Lung (tissue), 12 donors: ENCODE results near the gene ALDH1A3. TPM values are rescaled to one million over a fixed set of nuclear protein-coding genes. Genes with fewer than 3 reads are reported as not detected.
A peak's percentile ranks its signal among the peaks of the same experiment; 100 is the strongest.

Experiments
- ATAC-seq: fragments of 200-7000 bp; cut with Tn5 transposase; one replicate; pipeline ENCODE4 v1.9.1; 2020; ENCODE audit warnings: moderate number of reproducible peaks; ENCODE audit not compliant: insufficient read depth, low FRiP score
- DNase-seq, 3 donors: peaks; one replicate each; pipeline ENCODE4 v3.0.0-alpha.2; 2013 to 2017
- H3K27ac ChIP-seq, 2 donors: one replicate each; pipeline ENCODE4 v1.5.1; 2013; ENCODE audit warnings: mild to moderate bottlenecking in 2 of 2, moderate library complexity in 2 of 2, control low read depth in 1 of 2, inconsistent platforms in 1 of 2, low read depth in 1 of 2, low read length in 1 of 2
- H3K27me3 ChIP-seq, 3 donors: one replicate each; pipeline ENCODE4 v1.5.1; 2013; ENCODE audit warnings: low read length in 2 of 3; ENCODE audit not compliant: control insufficient read depth in 3 of 3, insufficient read depth in 3 of 3
- H3K36me3 ChIP-seq, 4 donors: one replicate each; pipeline ENCODE4 v1.5.1; 2013; ENCODE audit warnings: low read length in 4 of 4, mild to moderate bottlenecking in 1 of 4, moderate library complexity in 1 of 4; ENCODE audit not compliant: control insufficient read depth in 4 of 4, insufficient read depth in 4 of 4
- H3K4me1 ChIP-seq, 5 donors: one replicate each; pipeline ENCODE4 v1.5.1; 2013; ENCODE audit warnings: low read length in 5 of 5, mild to moderate bottlenecking in 2 of 5, moderate library complexity in 1 of 5; ENCODE audit not compliant: control insufficient read depth in 5 of 5, insufficient read depth in 5 of 5
- H3K4me3 ChIP-seq: one replicate; pipeline ENCODE4 v1.5.1; 2013; ENCODE audit warnings: mild to moderate bottlenecking, control low read depth, moderate library complexity
- H3K9ac ChIP-seq, 2 donors: one replicate each; pipeline ENCODE4 v1.5.1; 2013; ENCODE audit warnings: low read length in 2 of 2, control low read depth in 1 of 2; ENCODE audit not compliant: insufficient read depth in 1 of 2
- H3K9me3 ChIP-seq, 4 donors: one replicate each; pipeline ENCODE4 v1.5.1; 2013; ENCODE audit warnings: low read length in 3 of 4, mild to moderate bottlenecking in 1 of 4, moderate library complexity in 1 of 4; ENCODE audit not compliant: control insufficient read depth in 4 of 4, insufficient read depth in 3 of 4
- WGBS, 2 donors: extraction: QIAGEN DNeasy Blood & Tissue Kit; methylation state at CpG; one replicate each; pipeline ENCODE4 v1.1.7; 2013; 5-methylcytosine and 5-hydroxymethylcytosine counted together
- polyA plus RNA-seq, 2 donors: library from polyadenylated mRNA; stranded (reverse); fragments of 200-250 nt; gene quantifications; one replicate each; pipeline ENCODE4 v1.2.1, GENCODE V29; 2013
- total RNA-seq, 2 donors: library from RNA; depleted of rRNA in 1 of 2; stranded (reverse); fragments of >200 nt in 1 of 2; gene quantifications; one replicate each; pipeline ENCODE4 v1.2.1, GENCODE V29; 2014 to 2021
- TF ChIP-seq, protein P1 (sequence below): IDR thresholded peaks from 2 replicates; pipeline ENCODE4 v1.5.1; 2012; ENCODE audit warnings: mild to moderate bottlenecking; ENCODE audit errors: control extremely low read depth, extremely low read depth
- donor health status: control.
- donor health status: control.
- donor health status: Bipolar disorder and iron deficiency.
- donor health status: healthy.
- donor health status: DM: yes; HTN: yes; CAD: no.

ALDH1A3 gene
- total and polyA plus RNA-seq, 4 donors: 3.0 to 18.7 (median 14.8) TPM

DNA sequence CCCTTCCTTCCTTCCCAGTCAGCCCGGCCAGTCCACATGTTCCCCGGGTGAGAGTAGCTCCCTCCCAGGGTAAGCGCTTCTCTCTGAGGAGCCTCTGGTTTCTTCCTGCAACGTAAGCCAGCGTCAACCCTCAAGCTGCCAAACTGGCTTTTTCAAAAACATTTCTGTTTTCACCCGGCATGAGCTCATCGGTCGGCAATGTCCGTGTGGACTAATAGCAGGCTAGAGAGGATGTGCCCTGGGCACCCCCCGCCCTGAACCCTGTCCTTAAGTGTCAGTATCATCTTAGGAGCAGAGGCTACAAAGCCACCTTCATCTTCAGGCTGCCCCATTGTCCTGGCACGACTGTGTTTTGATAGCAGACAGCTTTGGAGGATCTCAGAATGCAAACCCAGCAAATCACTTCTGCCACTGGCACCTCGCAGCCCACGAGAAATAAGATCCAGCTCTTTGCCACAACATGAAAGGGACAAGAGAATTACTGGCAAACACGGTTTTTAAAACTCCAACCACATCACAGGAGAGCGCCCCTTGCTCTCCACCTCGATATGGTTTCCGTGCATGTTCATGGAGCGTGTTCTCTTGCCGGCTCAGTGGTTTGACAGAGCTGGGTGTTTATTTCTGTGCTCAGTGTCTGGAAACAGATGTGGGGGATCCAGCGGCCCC, 9.9 kb downstream of the ALDH1A3 start:
- H3K27me3 ChIP-seq: peaks cover 0 to 19% (median 17%) of the 10 kb centered on the region in 3 donors
- no peak overlapping the region for H3K9ac ChIP-seq
- no peaks in the 10 kb centered on the region for H3K36me3 ChIP-seq
- peaks cover 0 to 12% (median 5%) of the 10 kb centered on the region in 5 donors for H3K4me1 ChIP-seq
- WGBS, 2 donors: 32 to 38% methylated on average over 20 of the region's 20 CpGs
- no peaks in the 10 kb centered on the region for H3K9me3 ChIP-seq
- no peak overlapping the region for H3K4me3 ChIP-seq
- peak; percentile 75 for ATAC-seq
- peak overlapping the region in 1 of 2 donors; percentile 24 for H3K27ac ChIP-seq
- DNase-seq: peak; percentile 76 to 85 (median 79)
- TF ChIP-seq, protein P1, sequence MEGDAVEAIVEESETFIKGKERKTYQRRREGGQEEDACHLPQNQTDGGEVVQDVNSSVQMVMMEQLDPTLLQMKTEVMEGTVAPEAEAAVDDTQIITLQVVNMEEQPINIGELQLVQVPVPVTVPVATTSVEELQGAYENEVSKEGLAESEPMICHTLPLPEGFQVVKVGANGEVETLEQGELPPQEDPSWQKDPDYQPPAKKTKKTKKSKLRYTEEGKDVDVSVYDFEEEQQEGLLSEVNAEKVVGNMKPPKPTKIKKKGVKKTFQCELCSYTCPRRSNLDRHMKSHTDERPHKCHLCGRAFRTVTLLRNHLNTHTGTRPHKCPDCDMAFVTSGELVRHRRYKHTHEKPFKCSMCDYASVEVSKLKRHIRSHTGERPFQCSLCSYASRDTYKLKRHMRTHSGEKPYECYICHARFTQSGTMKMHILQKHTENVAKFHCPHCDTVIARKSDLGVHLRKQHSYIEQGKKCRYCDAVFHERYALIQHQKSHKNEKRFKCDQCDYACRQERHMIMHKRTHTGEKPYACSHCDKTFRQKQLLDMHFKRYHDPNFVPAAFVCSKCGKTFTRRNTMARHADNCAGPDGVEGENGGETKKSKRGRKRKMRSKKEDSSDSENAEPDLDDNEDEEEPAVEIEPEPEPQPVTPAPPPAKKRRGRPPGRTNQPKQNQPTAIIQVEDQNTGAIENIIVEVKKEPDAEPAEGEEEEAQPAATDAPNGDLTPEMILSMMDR: no peak

DNA sequence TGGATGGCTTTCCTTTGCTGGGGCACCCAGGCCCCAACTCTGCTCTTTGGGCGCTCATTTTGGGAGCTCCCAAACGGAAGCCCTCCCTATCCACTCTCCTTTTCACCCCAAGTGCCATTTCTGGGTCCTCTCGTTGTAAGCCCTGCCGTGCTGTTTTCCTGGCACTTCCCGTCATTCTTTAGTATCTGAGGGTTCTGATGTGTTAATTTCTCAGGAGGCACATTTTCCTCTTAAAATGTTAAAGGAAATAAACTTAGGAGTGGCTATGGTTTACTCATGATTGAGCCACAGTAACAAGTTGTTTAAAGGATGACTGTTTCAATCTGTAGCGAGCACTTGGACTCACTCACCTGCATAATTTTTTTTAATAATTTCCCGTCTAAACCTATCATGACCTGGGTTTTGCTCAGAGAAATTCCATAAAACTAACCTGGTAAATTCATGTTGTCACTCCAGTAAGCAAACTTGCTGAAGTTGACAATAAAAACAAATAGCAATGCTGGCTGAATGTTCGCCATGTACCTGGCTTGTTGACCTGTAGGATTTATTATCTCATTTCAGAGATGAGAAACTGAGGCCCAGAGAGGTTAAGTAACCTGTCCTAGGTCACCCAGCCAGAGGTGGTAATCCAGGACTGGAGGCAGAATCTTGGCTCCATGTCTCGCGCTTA, 10.6 kb downstream of the ALDH1A3 start:
- H3K27me3 ChIP-seq: peaks cover 0 to 12% (median 11%) of the 10 kb centered on the region in 3 donors
- no peak overlapping the region for H3K4me3 ChIP-seq
- H3K4me1 ChIP-seq: peaks cover 0 to 12% (median 5%) of the 10 kb centered on the region in 5 donors
- ATAC-seq (no peak), DNase-seq (no peak)
- no peaks in the 10 kb centered on the region for H3K36me3 ChIP-seq
- 71 to 75% methylated on average over 10 of the region's 10 CpGs for WGBS, 2 donors
- H3K9me3 ChIP-seq: no peaks in the 10 kb centered on the region
- H3K9ac ChIP-seq: no peak overlapping the region
- no peak overlapping the region for H3K27ac ChIP-seq
- TF ChIP-seq, protein P1: no peak

DNA sequence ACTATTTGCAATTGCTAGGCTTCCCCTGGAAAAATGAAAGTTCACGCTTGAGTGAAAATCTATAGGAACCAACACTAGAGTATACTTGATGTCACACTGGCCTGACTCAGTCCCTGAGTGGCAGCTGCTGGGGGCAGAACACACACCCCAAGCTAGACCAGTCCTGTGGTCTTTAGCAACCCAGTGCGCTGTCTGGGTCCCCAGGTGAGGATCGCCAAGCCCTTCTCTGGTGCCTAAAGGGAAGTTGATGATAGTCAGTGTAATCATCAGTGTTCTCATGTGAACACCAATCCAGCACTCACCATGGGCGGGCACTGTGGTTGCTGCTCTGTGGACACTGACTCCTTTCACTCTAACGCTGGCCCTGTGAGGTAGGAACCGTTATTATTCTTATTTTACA, 11.2 kb downstream of the ALDH1A3 start:
- no peaks in the 10 kb centered on the region for H3K36me3 ChIP-seq
- ATAC-seq (no peak), DNase-seq (no peak)
- no peak overlapping the region for H3K9ac ChIP-seq
- H3K27ac ChIP-seq: no peak overlapping the region
- H3K9me3 ChIP-seq: no peaks in the 10 kb centered on the region
- 92 to 93% methylated on average over 6 of the region's 6 CpGs for WGBS, 2 donors
- peaks cover 0 to 8% (median 6%) of the 10 kb centered on the region in 3 donors for H3K27me3 ChIP-seq
- no peak overlapping the region for H3K4me3 ChIP-seq
- peaks cover 0 to 12% (median 5%) of the 10 kb centered on the region in 5 donors for H3K4me1 ChIP-seq
- TF ChIP-seq, protein P1: no peak
